SHP77 (cell line): Measurements from ENCODE around the gene CES3.
A peak's percentile ranks its signal among the peaks of the same experiment; 100 is the strongest.
"Not testable (repeated sequence)": the region's sequence is repeated elsewhere in the genome, so short reads cannot be mapped to it uniquely, and the experiment has no call there.

Experiments
- DNase-seq, 2 experiments: peaks; one replicate each; lab custom pipeline; 2025; lab: John Stamatoyannopoulos, UW

Gene CES3

DNA sequence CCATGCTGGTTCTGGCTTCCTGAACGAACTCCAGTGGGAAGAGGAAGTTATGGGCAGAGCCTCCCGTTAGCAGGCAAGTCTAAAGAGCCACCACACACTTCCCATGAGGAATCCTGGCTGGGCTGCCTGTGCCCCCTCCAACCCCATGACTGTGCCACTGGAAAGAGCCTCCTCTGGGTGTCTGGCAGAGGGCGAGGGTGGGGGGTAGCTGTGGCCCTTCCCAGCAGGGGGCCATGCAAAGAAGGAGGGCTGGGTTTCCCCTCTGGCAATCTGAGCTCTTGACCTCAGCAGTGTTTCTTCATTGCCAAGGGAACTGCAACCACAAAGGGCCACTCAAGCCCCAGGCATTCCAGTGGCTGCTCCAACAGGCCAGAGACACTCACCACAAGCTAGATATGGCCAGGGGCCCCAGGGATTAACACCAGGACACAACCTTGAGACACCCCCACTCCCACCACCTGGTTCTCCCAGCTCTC is 34.1 kb upstream of the CES3 start:
- no peak for DNase-seq

- DNase-seq = no peak
Measured at GRCh38 chr16:66927918-66928649, 33.0 kb upstream of the CES3 start.

DNA sequence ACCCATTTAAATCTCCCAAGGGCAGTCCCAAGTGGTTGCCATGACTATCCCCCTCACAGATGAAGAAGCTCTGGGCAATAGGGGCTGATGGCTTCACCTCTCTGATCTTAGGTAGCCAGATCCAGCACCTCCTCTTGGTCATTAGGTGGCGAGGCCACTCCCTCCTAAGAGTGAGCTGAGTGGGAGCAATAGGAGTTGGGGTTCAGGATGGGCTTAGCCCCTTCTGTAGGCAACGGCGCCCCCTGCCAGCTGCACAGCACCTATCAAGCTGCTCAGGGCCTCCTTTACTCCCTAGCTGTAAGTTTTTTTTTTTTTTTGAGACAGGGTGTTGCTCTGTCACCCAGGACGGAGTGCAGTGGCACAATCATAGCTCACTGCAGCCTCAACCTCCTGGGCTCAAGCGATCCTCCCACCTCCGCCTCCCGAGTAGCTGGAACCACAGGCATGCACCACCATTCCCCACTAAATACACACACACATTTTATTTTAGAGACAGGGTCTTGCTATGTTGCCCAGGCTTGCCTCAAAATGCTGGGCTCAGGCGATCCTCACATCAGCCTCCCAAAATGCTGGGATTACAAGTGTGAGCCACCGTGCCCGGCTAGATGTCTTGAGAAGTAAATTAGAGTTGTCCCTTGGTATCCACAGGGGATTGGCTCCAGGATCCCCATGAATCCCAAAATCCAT is 32.2 kb upstream of the CES3 start:
- DNase-seq = no peak

DNA sequence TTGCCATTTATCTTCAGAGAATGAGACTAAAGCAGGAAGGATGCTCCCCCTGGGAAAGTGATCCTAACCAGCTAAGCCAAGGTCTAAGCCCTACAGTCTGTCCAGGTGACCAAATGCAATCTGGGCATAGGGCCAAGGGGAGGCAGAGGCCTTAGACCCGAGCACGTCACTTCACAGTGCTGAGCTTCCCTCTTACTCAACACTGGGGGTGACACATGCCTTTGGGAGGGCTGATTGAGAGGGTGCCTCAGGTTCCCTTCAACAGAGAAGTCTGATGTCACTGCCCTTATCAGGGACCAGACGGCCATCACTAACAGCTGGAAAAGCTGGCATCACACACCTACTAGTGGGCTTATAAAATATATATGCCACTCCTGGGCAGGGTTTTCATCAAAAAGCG is 30.9 kb upstream of the CES3 start:
- peak; percentile 48 to 84 for DNase-seq

DNA sequence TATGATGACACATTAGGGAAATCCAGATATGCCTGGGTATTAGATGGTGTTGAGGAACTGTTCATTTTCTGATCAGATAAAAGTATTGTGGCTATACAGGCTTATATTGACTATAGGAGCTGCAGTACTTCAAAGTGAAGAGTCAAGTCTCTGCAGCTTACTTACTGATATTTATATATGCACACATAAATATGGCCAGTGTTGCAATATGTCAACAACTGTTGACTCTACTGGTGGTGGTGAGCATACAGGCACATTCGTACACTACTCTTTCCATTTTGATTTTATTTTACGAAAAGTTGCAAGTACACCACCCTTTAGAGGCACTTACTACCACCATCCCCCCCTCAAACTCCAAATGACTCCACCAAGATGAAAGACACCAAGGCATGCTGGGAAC is 29.4 kb upstream of the CES3 start:
- no peak for DNase-seq

DNA sequence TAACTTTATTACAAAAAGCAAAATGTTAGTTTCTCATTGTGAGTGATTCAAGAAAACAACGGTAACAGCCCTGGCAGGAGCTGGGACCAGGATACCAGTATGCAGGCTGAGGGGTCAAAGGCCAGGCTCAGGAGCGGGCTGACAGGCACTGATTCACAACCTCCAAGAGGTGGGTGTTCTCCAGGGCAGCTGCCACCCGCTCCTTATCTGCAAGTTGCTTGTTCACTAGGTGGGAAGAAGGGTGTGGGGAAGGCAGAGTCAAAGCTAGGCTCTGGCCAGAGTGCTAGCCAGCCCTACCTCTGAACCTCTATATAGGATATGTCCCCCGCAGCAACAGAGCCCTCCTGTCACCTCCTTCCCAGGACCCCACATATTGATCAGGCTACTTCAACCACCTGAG is 29.0 kb upstream of the CES3 start:
- DNase-seq = no peak

- no peak for DNase-seq
Measured at GRCh38 chr16:66933776-66934137, 27.3 kb upstream of the CES3 start.

DNA sequence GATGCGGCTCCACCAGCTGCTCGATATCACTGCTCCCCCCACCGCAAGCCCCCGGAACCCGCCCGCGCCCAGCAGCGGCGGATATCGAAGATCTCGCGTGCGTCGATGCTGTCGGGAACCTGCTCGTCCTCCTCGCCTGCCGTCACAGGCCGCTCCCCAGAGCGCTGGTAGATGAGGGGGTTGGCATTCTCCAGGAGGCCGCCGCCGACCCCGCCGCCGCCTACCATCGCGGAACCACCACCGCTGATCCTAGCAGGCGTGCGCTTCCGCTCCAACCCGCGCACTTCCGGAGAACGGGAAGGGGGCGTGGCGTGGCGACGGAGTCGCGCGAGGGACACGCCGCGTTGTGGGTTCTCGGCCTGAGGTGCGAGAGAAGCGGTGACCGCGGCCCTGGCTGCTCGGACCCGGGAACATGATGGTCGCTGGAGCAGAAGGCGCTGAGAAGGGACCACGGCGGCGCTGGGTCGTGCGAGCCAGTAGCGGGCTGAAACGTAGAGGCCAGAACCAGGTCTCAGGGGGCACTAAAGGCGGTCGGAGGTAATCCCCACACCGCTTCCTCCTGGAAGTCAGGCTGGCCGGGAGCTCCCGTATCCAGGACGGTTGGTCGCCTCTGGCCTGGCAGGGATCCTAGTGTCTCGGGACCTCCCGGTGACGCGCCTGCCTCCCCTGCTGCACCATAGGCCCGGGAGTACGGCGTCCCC is 26.8 kb upstream of the CES3 start, which contains the start of gene CIAO2B:
TSS of gene CIAO2B (minus strand) at position 265 of the 701 bp plus-strand sequence. CDS start at position 227, 38 bp downstream.
- peak; percentile 67 to 79 for DNase-seq

- not testable (repeated sequence) for DNase-seq
Measured at GRCh38 chr16:66934839-66935313, 26.2 kb upstream of the CES3 start.

DNA sequence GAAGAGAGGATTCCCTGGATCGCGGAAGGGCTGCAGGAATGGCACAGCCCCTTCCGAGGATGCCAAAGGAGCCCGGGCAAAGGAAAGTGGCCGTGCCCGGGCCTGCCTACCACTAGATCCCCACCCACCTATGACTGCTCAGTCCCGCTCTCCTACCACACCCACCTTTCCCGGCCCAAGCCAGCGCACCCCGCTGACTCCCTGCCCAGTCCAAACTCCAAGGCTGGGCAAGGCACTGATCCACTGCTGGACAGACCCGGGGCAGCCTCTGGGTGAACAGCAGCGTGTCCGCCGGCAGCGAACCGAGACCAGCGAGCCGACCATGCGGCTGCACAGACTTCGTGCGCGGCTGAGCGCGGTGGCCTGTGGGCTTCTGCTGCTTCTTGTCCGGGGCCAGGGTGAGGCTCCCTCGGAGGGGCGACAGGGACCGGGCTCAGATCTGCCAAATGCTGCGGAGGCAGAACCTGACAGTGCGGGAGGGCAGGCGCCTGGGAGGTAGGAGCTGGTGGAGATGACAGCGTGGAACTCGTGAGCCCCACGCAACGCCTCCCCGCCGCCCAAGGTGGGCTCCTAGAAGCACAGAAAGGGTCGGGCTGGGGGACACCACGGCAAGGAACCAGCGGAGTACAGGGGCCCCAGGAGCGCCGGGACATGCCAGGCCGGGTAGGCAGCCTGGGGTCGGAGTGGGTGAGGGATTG is 25.6 kb upstream of the CES3 start, which contains the start of gene CES2:
TSS of gene CES2 (plus strand) at position 203 of the 698 bp plus-strand sequence. CDS start at position 323, 120 bp downstream.
- DNase-seq = no peak

GRCh38 chr16:66936462-66936861 is 24.6 kb upstream of the CES3 start:
- no peak for DNase-seq

DNA sequence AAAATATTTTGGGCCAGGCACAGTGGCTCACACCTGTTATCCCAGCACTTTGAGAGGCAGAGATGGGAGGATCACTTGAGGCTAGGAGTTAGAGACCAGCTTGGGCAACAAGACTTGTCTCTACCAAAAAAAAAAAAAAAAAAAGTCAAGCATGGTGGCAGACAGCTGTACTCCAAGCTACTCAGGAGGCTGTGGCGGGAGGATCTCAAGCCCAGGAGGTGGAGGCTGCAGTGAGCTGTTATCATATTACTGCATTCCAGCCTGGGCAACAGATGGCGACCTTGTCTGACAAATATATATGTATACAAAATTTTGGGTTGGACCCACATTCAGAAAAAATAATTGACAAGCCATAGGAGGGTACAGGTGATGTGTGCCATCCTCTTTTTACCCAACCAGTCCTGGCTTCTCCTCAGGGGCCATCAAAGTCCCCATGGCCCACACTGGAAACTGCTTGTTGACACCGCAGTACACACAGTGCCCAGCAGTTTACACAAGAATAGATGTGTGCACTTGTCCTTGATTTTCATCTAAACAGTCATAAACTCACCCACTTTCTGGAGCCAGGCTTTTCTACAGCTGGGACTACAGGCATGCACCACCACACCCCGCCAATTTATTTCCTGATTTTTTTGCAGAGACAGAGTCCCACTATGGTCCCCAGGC is 24.0 kb upstream of the CES3 start:
- DNase-seq = no peak

- DNase-seq = no peak
Measured at GRCh38 chr16:66937725-66938337, 23.2 kb upstream of the CES3 start.

GRCh38 chr16:66939366-66939765 is 21.7 kb upstream of the CES3 start:
- no peak for DNase-seq

- no peak for DNase-seq
Measured at GRCh38 chr16:66940236-66940635, 20.8 kb upstream of the CES3 start.

GRCh38 chr16:66942981-66943380 is 18.1 kb upstream of the CES3 start:
- no peak for DNase-seq

- DNase-seq = no peak
Measured at GRCh38 chr16:66943426-66944053, 17.5 kb upstream of the CES3 start.

DNA sequence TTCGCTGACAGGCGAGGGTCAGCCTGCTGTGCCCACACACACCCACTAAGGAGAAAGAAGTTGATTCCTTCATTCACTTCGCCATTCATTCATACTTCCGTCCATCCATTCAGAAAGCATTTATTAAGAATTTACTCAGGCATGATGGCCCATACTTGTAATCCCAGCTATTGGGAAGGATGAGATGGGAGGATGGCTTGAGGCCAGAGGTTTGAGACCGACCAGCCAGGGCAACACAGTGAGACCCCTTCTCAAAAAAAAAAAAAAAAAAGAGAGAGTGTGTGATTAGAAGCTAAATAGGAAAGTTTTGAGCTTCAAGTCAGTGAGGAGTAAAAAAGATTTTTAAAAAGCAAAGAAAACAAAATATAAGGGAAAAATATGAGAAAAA is 17.0 kb upstream of the CES3 start:
- no peak for DNase-seq

DNA sequence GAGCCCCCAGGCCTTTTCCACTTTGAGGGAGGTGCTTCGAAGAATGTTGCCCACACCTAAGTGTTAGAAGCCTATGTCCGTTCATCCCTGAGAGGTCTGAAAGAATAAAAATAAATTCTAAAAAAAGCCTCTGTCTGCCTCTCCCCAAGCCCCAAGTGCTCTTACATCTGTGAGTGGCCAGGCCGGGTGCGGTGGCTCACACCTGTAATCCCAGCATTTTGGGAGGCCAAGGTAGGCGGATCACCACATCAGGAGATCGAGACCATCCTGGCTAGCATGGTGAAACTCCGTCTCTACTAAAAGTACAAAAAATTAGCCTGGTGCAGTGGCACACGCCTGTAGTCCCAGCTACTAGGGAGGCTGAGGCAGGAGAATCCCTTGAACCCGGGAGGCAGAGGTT is 16.1 kb upstream of the CES3 start:
- not testable (repeated sequence) for DNase-seq

- no peak for DNase-seq
Measured at GRCh38 chr16:66945939-66946338, 15.1 kb upstream of the CES3 start.

- DNase-seq = no peak
Measured at GRCh38 chr16:66946541-66946940, 14.5 kb upstream of the CES3 start.
